Measurements from ENCODE around the gene CASQ2. TPM values are rescaled to one million over a fixed set of nuclear protein-coding genes. Genes with fewer than 3 reads are reported as not detected.

The CASQ2 gene
- total and polyA plus RNA-seq, 2 donors (not counting 1 experiment from before 2014, with no cell fraction given): not detected

- Mint-ChIP-seq H3K4me3 (no peak overlapping the region), H3K27me3 (no peaks in the 10 kb centered on the region), H3K9me3 (ENCODE audit: insufficient read depth) (no peaks in the 10 kb centered on the region), H3K27ac (no peak overlapping the region), H3K4me1 (no peaks in the 10 kb centered on the region)
- no peaks in the 10 kb centered on the region for H3K27me3 ChIP-seq (replicated peaks in 1 of 4; ENCODE audit: control extremely low read depth in 1 of 4, control insufficient read depth in 3 of 4, insufficient read depth in 4 of 4, low read length in 3 of 4)
- no peak for DNase-seq
- H3K9me3 ChIP-seq (ENCODE audit: control extremely low read depth in 1 of 3, control insufficient read depth in 2 of 3, insufficient read depth in 1 of 3, low read length in 2 of 3): no peaks in the 10 kb centered on the region
- no peak for ATAC-seq (ENCODE audit: low read depth)
- WGBS (ENCODE audit: insufficient coverage): 97% methylated on average over 7 of the region's 7 CpGs
- H2AFZ ChIP-seq (ENCODE audit: insufficient read depth, low read depth, low read length, poor library complexity, severe bottlenecking): no peak overlapping the region
- no peaks in the 10 kb centered on the region for H3K79me2 ChIP-seq (ENCODE audit: control insufficient read depth, insufficient read depth, low read length)
- TF ChIP-seq EZH2 (IDR thresholded peaks at IDR 0.05; ENCODE audit: borderline replicate concordance, insufficient read depth, low read depth, low read length, poor library complexity, severe bottlenecking) (no peak), CTCF (IDR thresholded peaks at IDR 0.05) (no peak)
- no peak overlapping the region for H3K27ac ChIP-seq (ENCODE audit: low read length in 2 of 2)
- ChIA-PET CTCF (no interaction called here), POLR2A (no interaction called here)
- H4K20me1 ChIP-seq (ENCODE audit: control insufficient read depth, insufficient read depth, low read length, poor library complexity, severe bottlenecking): no peaks in the 10 kb centered on the region
- H3K9ac ChIP-seq (ENCODE audit: low read length): no peak overlapping the region
- no peaks in the 10 kb centered on the region for H3K36me3 ChIP-seq (replicated peaks in 1 of 2; ENCODE audit: control extremely low read depth in 1 of 2, control insufficient read depth in 1 of 2, extremely low read depth in 1 of 2, insufficient read depth in 2 of 2, low read length in 1 of 2)
- intact Hi-C loops (cut with micrococcal nuclease): no loop called here
- H3K4me3 ChIP-seq (ENCODE audit: control extremely low read depth in 1 of 5, extremely low read depth in 1 of 5, insufficient read depth in 1 of 5, low read depth in 2 of 5, low read length in 4 of 5): no peak overlapping the region
- no peak overlapping the region for H3K4me2 ChIP-seq (replicated peaks; ENCODE audit: low read depth, low read length, poor library complexity, severe bottlenecking)
- no peaks in the 10 kb centered on the region for H3K4me1 ChIP-seq (ENCODE audit: control insufficient read depth in 2 of 2, insufficient read depth in 2 of 2, low read length in 2 of 2)
These were observed 103.0 kb downstream of the CASQ2 start for GRCh38 chr1:115665319-115666096.

GRCh38 chr1:115661157-115661556 is 107.4 kb downstream of the CASQ2 start:
- no peak overlapping the region for H3K27ac ChIP-seq (ENCODE audit: low read length in 2 of 2)
- no peak overlapping the region for H3K4me3 ChIP-seq (ENCODE audit: control extremely low read depth in 1 of 5, extremely low read depth in 1 of 5, insufficient read depth in 1 of 5, low read depth in 2 of 5, low read length in 4 of 5)
- ATAC-seq (ENCODE audit: low read depth) (no peak), DNase-seq (no peak)
- intact Hi-C loops (cut with micrococcal nuclease): no loop called here
- Mint-ChIP-seq H3K27me3 (no peaks in the 10 kb centered on the region), H3K27ac (no peak overlapping the region), H3K9me3 (ENCODE audit: insufficient read depth) (no peaks in the 10 kb centered on the region), H3K4me1 (no peaks in the 10 kb centered on the region), H3K4me3 (no peak overlapping the region)
- ChIA-PET POLR2A (no interaction called here), CTCF (no interaction called here)
- WGBS (ENCODE audit: insufficient coverage): no CpG with 5 or more reads among the region's 1 CpG
- H4K20me1 ChIP-seq (ENCODE audit: control insufficient read depth, insufficient read depth, low read length, poor library complexity, severe bottlenecking): no peaks in the 10 kb centered on the region
- H2AFZ ChIP-seq (ENCODE audit: insufficient read depth, low read depth, low read length, poor library complexity, severe bottlenecking): no peak overlapping the region
- no peaks in the 10 kb centered on the region for H3K27me3 ChIP-seq (replicated peaks in 1 of 4; ENCODE audit: control extremely low read depth in 1 of 4, control insufficient read depth in 3 of 4, insufficient read depth in 4 of 4, low read length in 3 of 4)
- no peak overlapping the region for H3K9ac ChIP-seq (ENCODE audit: low read length)
- H3K4me2 ChIP-seq (replicated peaks; ENCODE audit: low read depth, low read length, poor library complexity, severe bottlenecking): no peak overlapping the region
- H3K9me3 ChIP-seq (ENCODE audit: control extremely low read depth in 1 of 3, control insufficient read depth in 2 of 3, insufficient read depth in 1 of 3, low read length in 2 of 3): no peaks in the 10 kb centered on the region
- no peaks in the 10 kb centered on the region for H3K79me2 ChIP-seq (ENCODE audit: control insufficient read depth, insufficient read depth, low read length)
- no peaks in the 10 kb centered on the region for H3K36me3 ChIP-seq (replicated peaks in 1 of 2; ENCODE audit: control extremely low read depth in 1 of 2, control insufficient read depth in 1 of 2, extremely low read depth in 1 of 2, insufficient read depth in 2 of 2, low read length in 1 of 2)
- no peaks in the 10 kb centered on the region for H3K4me1 ChIP-seq (ENCODE audit: control insufficient read depth in 2 of 2, insufficient read depth in 2 of 2, low read length in 2 of 2)
- TF ChIP-seq EZH2 (IDR thresholded peaks at IDR 0.05; ENCODE audit: borderline replicate concordance, insufficient read depth, low read depth, low read length, poor library complexity, severe bottlenecking): no peak
- TF ChIP-seq CTCF (IDR thresholded peaks at IDR 0.05): no peak
